Dedifferentiated amniotic fluid mesenchymal stem cell (primary cell): ENCODE results near the gene KCNG2.

Experiments used
- DNase-seq: peaks from one replicate; pipeline ENCODE4 v3.0.0-alpha.2; 2016; ENCODE audit errors: extremely low spot score

Gene KCNG2

GRCh38 chr18:79798999-79799370 is 1.2 kb downstream of the KCNG2 start:
- DNase-seq: no peak

- DNase-seq: no peak
These were observed 2.1 kb downstream of the KCNG2 start for GRCh38 chr18:79799619-79800370.

- no peak for DNase-seq
These were observed 2.8 kb downstream of the KCNG2 start for GRCh38 chr18:79800371-79801180.

GRCh38 chr18:79801217-79801616 is 3.5 kb downstream of the KCNG2 start:
- DNase-seq: no peak

GRCh38 chr18:79801641-79802040 is 3.9 kb downstream of the KCNG2 start:
- DNase-seq: no peak

- DNase-seq: no peak
These were observed 4.6 kb downstream of the KCNG2 start for GRCh38 chr18:79802298-79802697.

- no peak for DNase-seq
These were observed 5.9 kb downstream of the KCNG2 start for GRCh38 chr18:79803611-79804051.

- DNase-seq: no peak
These were observed 6.5 kb downstream of the KCNG2 start for GRCh38 chr18:79804130-79804787.

GRCh38 chr18:79805211-79805887 is 7.6 kb downstream of the KCNG2 start:
- no peak for DNase-seq

- no peak for DNase-seq
These were observed 8.3 kb downstream of the KCNG2 start for GRCh38 chr18:79805926-79806487.

- no peak for DNase-seq
These were observed 9.5 kb downstream of the KCNG2 start for GRCh38 chr18:79806976-79807841.

- no peak for DNase-seq
These were observed 11.9 kb downstream of the KCNG2 start for GRCh38 chr18:79809482-79810192.

GRCh38 chr18:79812052-79812451 is 14.3 kb downstream of the KCNG2 start:
- no peak for DNase-seq

GRCh38 chr18:79814373-79814772 is 16.6 kb downstream of the KCNG2 start:
- no peak for DNase-seq

GRCh38 chr18:79815657-79816056 is 17.9 kb downstream of the KCNG2 start:
- DNase-seq: no peak

- DNase-seq: no peak
These were observed 18.4 kb downstream of the KCNG2 start for GRCh38 chr18:79816092-79816491.

GRCh38 chr18:79816981-79817606 is 19.4 kb downstream of the KCNG2 start:
- no peak for DNase-seq

- no peak for DNase-seq
These were observed 19.9 kb downstream of the KCNG2 start for GRCh38 chr18:79817607-79817998.

- DNase-seq: no peak
These were observed 20.3 kb downstream of the KCNG2 start for GRCh38 chr18:79818036-79818435.

- DNase-seq: no peak
These were observed 20.9 kb downstream of the KCNG2 start for GRCh38 chr18:79818631-79819030.
